Dedifferentiated amniotic fluid mesenchymal stem cell (primary cell): ENCODE measurements around the gene AK5.

Experiments used
- DNase-seq: peaks from one replicate; pipeline ENCODE4 v3.0.0-alpha.2; 2016; ENCODE audit errors: extremely low spot score

The AK5 gene

DNA sequence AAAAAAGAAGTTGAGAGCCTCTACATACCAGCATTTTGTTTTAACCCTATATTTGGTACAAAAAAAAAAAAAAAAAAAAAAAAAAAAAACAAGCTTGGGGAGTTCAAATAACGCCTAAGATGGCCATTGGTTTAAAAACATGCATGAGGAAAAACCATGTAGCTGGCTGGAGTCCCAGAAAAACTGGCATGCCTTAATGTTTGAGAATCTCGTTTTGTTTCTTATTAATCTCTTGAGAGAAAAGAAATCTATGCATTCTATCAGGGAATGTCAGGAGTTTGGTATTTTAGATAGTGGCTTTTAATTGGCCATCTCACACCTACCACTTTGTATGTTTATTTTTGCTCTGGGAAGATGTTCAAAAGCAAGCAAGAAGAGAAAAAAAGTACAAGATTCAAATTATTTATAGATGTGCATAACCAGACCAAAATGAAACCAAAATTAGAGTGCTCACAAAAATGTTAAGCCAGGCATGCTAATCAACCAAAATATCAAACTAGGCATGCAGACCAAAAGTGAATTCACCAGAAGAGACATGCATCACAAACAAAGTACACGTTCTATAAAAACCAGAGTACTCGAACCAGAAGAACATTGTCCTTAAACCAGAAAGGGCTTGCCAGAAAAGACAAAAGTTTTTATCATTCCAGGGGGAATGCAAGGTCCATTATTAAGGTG, 156.6 kb downstream of the AK5 start:
- DNase-seq = peak; percentile 66

- DNase-seq = no peak
These were observed 165.2 kb downstream of the AK5 start for GRCh38 chr1:77446841-77447555.

GRCh38 chr1:77447669-77448068, 165.8 kb downstream of the AK5 start:
- DNase-seq = no peak

GRCh38 chr1:77459881-77460280, 178.1 kb downstream of the AK5 start:
- DNase-seq = no peak

DNA sequence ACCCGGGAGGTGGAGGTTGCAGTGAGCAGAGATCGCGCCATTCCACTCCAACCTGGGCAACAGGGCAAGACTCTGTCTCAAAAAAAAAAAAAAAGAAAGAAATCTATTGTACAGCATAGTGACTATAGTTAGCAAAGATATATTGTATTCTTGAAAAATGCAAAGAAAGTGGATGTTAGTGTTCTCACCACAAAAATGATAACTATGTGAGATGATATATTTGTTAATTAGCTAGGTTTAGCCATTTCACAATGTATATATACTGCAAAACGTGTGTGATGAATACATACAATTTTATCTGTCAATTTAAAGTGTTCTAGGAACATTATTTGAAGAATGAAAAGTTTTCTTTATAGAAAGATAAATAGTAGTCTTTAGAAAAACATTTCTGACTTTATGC, 179.9 kb downstream of the AK5 start:
- no peak for DNase-seq

GRCh38 chr1:77463216-77463615, 181.4 kb downstream of the AK5 start:
- DNase-seq = no peak

DNA sequence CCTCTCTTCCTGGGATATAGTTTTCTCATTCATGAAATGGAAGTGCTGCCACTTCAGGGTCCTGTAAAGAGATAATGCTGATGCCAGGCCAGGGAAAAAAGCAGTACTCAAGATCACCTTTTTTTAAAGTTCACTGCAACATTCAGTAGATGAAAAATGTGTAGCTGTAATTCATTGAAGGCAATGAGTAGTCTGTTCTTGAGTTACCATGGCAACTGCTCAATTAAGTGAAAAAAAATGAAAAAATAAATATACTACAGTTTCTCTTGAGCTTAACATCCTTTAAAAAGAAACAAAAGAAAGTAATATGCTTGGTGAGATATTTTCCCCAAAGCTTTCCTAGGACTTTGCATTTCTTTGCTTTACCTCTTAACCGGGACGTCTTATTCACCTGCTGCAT, 183.3 kb downstream of the AK5 start:
- DNase-seq = no peak

DNA sequence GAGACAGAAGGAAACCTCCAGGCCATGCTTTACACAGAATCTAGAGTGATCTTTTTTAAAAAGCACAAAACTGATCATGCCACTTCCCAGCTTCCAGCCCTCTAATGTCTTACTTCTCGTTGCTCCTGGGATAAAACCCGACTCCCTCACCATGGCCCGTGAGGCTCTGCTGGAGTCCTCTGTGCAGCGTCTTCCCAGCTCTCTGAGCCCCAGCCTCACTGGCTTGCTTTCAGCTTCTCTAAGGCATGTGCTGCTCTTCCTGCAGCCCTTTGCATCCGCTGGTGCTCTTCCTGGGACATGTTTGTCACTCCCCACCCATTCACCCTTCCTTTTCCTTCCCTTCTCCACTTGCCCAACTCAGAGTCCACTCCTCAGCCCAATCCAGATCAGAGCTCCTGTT, 184.1 kb downstream of the AK5 start:
- no peak for DNase-seq

GRCh38 chr1:77467021-77467595, 185.3 kb downstream of the AK5 start:
- no peak for DNase-seq

- no peak for DNase-seq
These were observed 185.9 kb downstream of the AK5 start for GRCh38 chr1:77467741-77468140.

GRCh38 chr1:77468257-77468948, 186.6 kb downstream of the AK5 start:
- DNase-seq = no peak

- no peak for DNase-seq
These were observed 187.3 kb downstream of the AK5 start for GRCh38 chr1:77468949-77469710.

- no peak for DNase-seq
These were observed 189.9 kb downstream of the AK5 start for GRCh38 chr1:77471691-77472090.

DNA sequence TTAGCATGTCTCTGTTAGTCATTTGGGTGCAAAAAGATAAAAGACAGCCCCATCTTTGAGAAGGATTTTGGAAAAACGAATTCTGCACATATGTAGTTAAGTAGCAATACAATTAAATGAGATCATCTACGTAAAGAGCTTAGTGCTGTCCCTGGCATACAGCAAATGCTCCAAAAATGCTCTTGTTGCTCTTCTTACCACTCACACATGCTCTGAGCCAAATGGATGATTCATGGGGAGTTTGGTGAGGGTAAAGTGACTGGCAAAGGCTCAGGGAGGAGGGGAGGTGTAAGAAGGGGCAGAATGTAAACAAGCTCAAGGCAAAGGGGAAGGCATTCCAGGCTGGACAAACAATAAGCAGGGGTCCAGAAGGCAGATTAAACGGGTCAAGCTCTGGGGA, 191.9 kb downstream of the AK5 start:
- DNase-seq = peak; percentile 83

DNA sequence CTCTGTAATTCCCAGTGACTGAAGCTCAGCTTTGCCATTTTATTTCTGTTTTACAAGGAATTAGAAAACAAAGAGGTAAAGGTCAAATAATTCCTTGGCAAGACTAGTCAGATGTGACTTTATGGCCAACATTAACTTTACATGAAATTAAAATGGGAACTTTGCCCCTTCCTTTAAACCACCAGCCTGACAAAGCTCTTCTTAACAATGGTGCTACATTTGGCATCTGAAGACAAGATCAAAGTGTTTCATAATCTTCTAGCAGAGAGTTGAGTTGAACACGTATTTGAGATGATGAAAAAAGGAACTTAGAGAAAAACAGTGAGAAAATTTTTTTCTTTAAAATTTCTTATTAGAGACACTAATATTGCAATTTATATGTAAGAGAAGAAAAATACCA, 193.8 kb downstream of the AK5 start:
- no peak for DNase-seq

- DNase-seq = no peak
These were observed 194.7 kb downstream of the AK5 start for GRCh38 chr1:77476475-77476874.

- DNase-seq = no peak
These were observed 202.5 kb downstream of the AK5 start for GRCh38 chr1:77484334-77484733.

- no peak for DNase-seq
These were observed 203.1 kb downstream of the AK5 start for GRCh38 chr1:77484926-77485325.

- no peak for DNase-seq
These were observed 205.8 kb downstream of the AK5 start for GRCh38 chr1:77487631-77488030.

DNA sequence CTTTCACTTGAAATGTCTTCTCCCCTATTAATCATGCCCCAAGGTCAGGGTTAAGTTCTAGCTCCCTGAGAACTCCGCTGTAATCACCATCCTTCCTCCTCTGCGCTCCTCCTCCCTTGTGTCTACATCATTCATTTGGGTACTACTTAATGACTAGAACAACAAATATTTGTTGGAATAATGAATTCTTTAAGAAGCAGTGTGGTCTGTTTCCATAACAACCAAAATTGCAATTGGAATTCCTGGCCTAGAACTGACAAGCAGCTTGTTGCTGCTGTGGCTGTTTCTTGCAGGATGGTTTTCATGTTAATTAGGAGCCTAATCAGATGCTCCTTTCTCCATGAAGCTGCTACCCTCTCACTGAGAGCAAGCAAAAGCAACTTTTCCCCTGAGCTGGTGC, 208.1 kb downstream of the AK5 start:
- DNase-seq = no peak

DNA sequence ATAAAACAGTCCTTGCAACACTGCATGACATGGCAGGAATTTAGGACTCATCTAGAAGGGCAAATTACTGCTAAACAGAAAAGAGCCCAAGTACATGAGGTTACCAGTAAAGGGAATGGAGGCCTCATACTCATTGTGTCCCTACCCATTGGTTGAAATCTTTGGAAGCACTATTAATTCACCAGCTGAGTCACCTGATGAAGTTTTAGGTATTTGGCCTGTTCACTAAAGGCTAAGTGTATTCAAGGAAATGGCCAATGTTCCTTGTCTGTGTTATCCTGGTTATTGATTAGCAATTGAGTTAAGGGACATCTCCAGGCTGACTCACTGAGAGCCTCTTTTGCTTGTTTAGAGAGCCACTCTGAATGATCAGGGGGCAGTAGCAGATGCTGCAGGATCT, 212.2 kb downstream of the AK5 start:
- no peak for DNase-seq

- DNase-seq = no peak
These were observed 217.1 kb downstream of the AK5 start for GRCh38 chr1:77498918-77499317.
